Subcutaneous adipose tissue (tissue), 4 donors: Measurements from ENCODE around the gene TBATA. TPM values are rescaled to one million over a fixed set of nuclear protein-coding genes. Genes with fewer than 3 reads are reported as not detected.

Experiments
- total RNA-seq, 4 donors: library from RNA; depleted of rRNA; stranded (reverse); fragments of >200 nt; gene quantifications; one replicate each; pipeline ENCODE4 v1.1.0, GENCODE V29; 2016
- TF ChIP-seq, protein P1 (sequence below): fragments of 450-650 bp; IDR thresholded peaks from one replicate; pipeline ENCODE4 v1.5.1; 2016; ENCODE audit warnings: low read depth, mild to moderate bottlenecking, control low read depth, antibody characterized with exemption, moderate library complexity

The TBATA gene
- total RNA-seq, 4 donors from 2014 or later: 1.1 TPM; not detected in 3

DNA sequence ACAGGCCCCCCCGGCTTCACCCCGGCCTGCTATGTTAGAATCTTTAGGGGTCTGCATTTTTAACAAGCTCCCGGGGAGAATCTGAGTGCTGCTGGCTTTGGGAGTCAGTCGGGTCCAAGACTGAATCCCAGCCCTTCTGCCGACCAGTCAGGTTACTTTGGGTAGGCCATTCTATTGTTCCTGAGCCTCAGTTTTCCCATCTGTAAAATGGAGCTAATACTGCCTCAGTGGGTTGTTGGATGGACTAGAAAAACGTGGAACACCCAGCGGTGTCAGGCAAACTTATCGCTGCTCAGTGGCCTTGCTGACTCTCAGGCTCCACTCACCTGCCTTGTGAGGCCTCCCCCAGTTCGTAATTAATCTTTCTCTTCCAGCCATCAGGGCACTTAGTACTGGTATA, 11.7 kb downstream of the TBATA start:
- TF ChIP-seq, protein P1, sequence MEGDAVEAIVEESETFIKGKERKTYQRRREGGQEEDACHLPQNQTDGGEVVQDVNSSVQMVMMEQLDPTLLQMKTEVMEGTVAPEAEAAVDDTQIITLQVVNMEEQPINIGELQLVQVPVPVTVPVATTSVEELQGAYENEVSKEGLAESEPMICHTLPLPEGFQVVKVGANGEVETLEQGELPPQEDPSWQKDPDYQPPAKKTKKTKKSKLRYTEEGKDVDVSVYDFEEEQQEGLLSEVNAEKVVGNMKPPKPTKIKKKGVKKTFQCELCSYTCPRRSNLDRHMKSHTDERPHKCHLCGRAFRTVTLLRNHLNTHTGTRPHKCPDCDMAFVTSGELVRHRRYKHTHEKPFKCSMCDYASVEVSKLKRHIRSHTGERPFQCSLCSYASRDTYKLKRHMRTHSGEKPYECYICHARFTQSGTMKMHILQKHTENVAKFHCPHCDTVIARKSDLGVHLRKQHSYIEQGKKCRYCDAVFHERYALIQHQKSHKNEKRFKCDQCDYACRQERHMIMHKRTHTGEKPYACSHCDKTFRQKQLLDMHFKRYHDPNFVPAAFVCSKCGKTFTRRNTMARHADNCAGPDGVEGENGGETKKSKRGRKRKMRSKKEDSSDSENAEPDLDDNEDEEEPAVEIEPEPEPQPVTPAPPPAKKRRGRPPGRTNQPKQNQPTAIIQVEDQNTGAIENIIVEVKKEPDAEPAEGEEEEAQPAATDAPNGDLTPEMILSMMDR: no peak

DNA sequence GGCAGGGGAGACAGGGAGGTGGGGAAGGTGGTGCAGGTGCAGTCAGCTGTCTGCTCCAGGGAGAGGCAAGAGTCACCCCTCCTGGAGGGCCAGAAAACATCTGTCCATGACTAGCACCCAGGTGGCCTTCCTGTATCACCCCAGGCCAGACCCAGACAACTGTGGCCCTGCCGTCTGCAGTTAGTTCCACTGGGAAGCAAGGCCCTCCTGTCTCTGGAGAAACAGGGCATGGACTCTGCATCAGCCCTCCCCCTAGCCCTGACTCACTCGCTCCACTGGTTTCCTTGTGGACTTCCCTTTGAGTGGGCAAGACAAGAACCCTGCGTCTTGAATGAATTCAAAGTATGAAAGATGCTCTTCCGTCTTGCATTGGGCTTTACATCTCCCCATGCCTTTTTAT, 12.6 kb downstream of the TBATA start:
- TF ChIP-seq, protein P1: no peak

DNA sequence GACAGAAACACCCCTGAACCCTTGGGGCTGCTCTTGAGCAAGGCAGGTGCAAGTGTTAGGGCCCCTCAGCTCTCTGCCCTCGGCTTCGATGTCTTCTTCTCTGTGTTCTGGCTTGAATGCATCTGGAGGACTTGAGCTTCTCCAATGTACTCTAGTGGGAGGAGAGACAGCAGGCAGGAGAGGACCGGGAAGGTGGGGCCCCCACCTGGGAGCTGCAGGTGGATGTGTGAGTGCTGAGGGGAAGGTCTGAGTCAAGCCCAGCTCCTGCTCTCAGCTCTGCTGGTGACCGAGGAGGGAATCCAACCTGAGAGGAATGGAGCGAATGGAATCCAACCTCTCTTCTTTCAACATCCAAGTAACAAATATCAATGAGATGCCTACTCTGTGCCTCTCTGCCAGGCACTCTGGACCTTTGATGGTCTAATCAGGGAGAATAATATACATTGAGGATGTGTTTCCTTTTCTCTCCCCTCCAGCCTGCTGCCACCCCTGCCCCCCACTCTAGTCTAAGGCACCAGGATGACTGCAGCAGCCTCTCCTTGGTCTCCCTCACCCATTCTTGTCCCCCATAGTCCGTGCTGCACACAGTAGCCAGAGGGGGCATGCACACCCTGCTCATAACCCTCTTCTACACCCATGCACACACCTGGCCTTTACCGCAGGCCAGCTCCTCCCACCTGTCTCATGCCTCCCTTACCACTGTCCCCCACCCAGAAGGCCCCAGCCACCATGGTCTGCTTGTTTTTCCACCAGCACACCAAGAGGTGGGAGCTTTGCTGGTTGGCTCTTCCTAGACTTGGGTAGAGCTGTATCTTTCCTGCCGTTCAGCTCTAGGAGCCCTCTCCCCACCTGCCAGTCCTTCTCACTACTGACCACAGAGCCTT, 13.6 kb downstream of the TBATA start:
- TF ChIP-seq, protein P1: no peak

DNA sequence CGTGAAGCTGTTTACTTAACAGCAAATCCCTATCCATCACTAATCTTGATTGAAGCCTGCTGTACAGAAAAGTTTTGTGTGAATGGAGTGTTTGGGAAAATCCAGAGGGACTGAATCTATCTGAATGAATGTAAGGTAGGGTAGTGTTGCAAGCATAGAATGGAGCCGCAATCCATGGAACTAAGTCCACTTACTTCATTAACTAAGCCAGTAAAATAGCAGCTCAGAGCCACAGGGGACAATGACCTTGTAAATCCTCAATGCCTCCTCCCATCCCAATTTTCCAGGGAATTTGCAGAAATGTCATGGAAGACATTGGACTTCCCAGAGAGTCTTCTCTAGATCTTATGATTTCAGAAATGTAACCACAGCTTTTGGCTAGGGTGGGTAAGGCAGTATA, 15.2 kb downstream of the TBATA start:
- TF ChIP-seq, protein P1: no peak

DNA sequence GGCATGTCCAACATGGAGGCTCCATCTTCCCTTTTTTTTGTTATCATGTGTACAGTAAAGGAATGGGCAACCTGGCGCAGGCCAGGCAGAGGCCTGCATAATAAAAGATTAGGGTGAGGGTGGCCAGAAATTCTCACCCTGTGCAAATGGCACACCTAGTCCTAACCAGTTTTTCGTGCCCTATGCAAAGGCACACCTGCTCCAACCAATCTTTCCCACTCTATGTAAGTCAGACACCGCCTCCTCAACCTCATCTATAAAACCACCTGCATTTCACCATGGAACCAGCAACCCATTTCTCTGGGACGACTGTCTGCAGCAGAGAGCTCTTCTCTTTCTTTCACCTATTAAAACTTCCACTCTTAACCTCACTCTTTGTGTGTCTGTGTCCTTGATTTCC, 16.1 kb downstream of the TBATA start:
- TF ChIP-seq, protein P1: no peak

DNA sequence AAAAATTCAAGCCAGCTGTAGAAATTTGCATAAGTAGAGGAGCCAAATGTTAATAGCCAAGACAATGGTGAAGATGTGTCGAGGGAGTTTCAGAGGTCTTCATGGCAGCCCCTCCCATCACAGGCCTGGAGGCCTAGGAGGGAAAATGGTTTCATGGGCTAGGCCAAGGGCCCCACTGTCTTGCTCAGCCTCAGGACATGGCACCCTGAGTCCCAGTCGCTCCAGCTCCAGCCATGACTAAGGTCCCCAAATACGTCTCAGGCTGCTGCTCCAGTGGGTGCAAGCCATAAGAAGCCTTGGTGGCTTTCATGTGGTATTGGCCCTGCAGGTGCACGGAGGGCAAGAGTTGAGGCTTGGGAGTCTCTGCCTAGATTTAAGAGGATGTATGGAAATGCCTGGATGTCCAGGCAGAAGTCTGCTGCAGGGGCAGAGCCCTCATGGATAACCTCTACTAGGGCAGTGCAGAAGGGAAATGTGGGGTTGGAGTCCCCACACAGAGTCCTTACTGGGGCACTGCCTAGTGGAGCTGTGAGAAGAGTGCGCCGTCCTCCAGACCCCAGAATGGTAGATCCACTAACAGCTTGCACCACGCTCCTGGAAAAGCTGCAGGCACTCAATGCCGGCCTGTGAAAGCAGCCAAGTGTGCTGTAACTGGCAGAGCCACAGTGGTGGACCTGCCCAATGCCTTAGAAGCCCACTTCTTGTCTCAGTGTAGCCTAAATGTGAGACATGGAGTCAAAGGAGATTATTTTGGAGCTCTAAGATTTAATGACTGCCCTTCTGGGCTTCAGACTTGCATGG, 19.2 kb downstream of the TBATA start:
- TF ChIP-seq, protein P1: no peak

DNA sequence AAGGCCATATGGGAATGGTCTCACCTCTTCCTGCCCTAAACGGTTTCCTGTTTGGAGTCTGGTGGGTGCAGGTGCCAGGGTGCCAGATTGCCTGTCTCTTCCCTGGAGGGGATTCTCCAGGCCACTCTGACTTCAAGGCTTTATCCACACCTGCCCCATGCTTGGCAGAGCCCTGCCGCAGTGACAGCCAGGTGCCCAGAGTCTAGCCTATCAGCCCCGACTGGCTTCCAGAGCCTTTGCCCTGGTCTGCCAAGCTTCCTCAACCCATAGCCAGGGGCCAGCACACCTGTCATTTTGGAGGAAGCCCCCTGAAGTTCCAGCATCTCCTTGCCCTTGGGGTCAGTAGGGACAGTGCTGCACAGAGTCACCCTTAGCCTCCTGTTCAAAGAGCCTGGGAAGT, 21.6 kb downstream of the TBATA start:
- TF ChIP-seq, protein P1: no peak
